IMR-90 (cell line): ENCODE data around the gene ANKRD13B. TPM values are rescaled to one million over a fixed set of nuclear protein-coding genes. Genes with fewer than 3 reads are reported as not detected.

Experiments
- ATAC-seq: fragments of 200-7000 bp; cut with Tn5 transposase; 2 replicates; pipeline ENCODE4 v1.9.1; 2020; ENCODE audit warnings: low read depth, mild to moderate bottlenecking, moderate library complexity
- BruUV-seq: library from RNA; stranded (reverse); fragments of 400-500 nt; replicated peaks from 2 replicates; lab custom pipeline; 2021; lab: Mats Ljungman, UMichigan
- CTCF ChIA-PET: fragments of 300-600 bp; formaldehyde crosslinking; extraction: SDS; loops from one replicate; lab custom pipeline; 2021; ENCODE audit warnings: antibody characterized with exemption; lab: Yijun Ruan, JAX
- POLR2A ChIA-PET: fragments of 300-600 bp; sonication (Branson Sonifier 250); formaldehyde crosslinking; loops from one replicate; lab custom pipeline; 2022; ENCODE audit warnings: antibody characterized with exemption; ENCODE audit not compliant: unreplicated experiment; lab: Charles Lee
- DNase-seq: peaks from one replicate; pipeline ENCODE4 v3.0.0; 2013
- H2AFZ ChIP-seq: replicated peaks from 2 replicates; pipeline ENCODE3; 2013; ENCODE audit warnings: low read length, mild to moderate bottlenecking; ENCODE audit not compliant: poor library complexity
- H2AK5ac ChIP-seq: 2 replicates; pipeline ENCODE4 v1.6.1; 2013; ENCODE audit warnings: low read depth, low read length, inconsistent platforms
- H2AK9ac ChIP-seq: replicated peaks from 2 replicates; pipeline ENCODE3; 2013; ENCODE audit warnings: mild to moderate bottlenecking, low read depth, low read length, moderate library complexity; ENCODE audit not compliant: poor library complexity
- H2BK120ac ChIP-seq: 2 replicates; pipeline ENCODE4 v1.6.1; 2013; ENCODE audit warnings: low read depth, low read length, inconsistent platforms
- H2BK15ac ChIP-seq: 3 replicates; pipeline ENCODE4 v1.6.1; 2013; ENCODE audit warnings: low read depth, low read length, inconsistent platforms
- H2BK20ac ChIP-seq: 2 replicates; pipeline ENCODE4 v1.6.1; 2013; ENCODE audit warnings: low read depth, mild to moderate bottlenecking, inconsistent platforms, low read length, moderate library complexity
- H2BK5ac ChIP-seq: 2 replicates; pipeline ENCODE4 v1.6.1; 2013; ENCODE audit warnings: mild to moderate bottlenecking, low read depth, low read length, inconsistent platforms; ENCODE audit not compliant: poor library complexity, severe bottlenecking
- H3K14ac ChIP-seq: replicated peaks from 2 replicates; pipeline ENCODE4 v1.6.1; 2013; ENCODE audit warnings: low read depth, low read length, inconsistent platforms
- H3K18ac ChIP-seq: 2 replicates; pipeline ENCODE4 v1.6.1; 2013; ENCODE audit warnings: low read depth, low read length, control low read depth
- H3K23ac ChIP-seq: 2 replicates; pipeline ENCODE4 v1.6.1; 2013; ENCODE audit warnings: low read depth, low read length, inconsistent platforms
- H3K27ac ChIP-seq: 2 replicates; pipeline ENCODE4 v1.5.1; 2013; ENCODE audit warnings: mild to moderate bottlenecking, control low read depth, low read length; ENCODE audit not compliant: insufficient read depth
- H3K27me3 ChIP-seq: 2 replicates; pipeline ENCODE4 v1.6.1; 2013; ENCODE audit warnings: low read length; ENCODE audit not compliant: control insufficient read depth, insufficient read depth
- H3K36me3 ChIP-seq: 2 replicates; pipeline ENCODE4 v1.6.1; 2013; ENCODE audit warnings: low read length, mixed read lengths; ENCODE audit not compliant: control insufficient read depth, insufficient read depth
- H3K4ac ChIP-seq: 2 replicates; pipeline ENCODE4 v1.6.1; 2013; ENCODE audit warnings: low read depth, low read length, inconsistent platforms
- H3K4me1 ChIP-seq: 2 replicates; pipeline ENCODE4 v1.6.1; 2013; ENCODE audit warnings: low read length, mixed read lengths; ENCODE audit not compliant: control insufficient read depth, insufficient read depth
- H3K4me2 ChIP-seq: 2 replicates; pipeline ENCODE4 v1.6.1; 2013; ENCODE audit warnings: low read depth, mild to moderate bottlenecking, control low read depth, low read length, moderate library complexity
- H3K4me3 ChIP-seq: 2 replicates; pipeline ENCODE4 v1.5.1; 2013; ENCODE audit warnings: low read depth, mild to moderate bottlenecking, control low read depth, low read length, moderate library complexity; ENCODE audit not compliant: insufficient read depth
- H3K56ac ChIP-seq: 2 replicates; pipeline ENCODE4 v1.6.1; 2013; ENCODE audit warnings: low read length, inconsistent platforms; ENCODE audit not compliant: insufficient read depth; ENCODE audit errors: extremely low read depth
- H3K79me1 ChIP-seq, 2 experiments: 2 replicates each; pipeline ENCODE4 v1.6.1; 2013; ENCODE audit warnings: low read length in 2 of 2, inconsistent platforms in 1 of 2, low read depth in 1 of 2
- H3K9ac ChIP-seq: 2 replicates; pipeline ENCODE4 v1.6.1; 2013; ENCODE audit warnings: low read depth, low read length, control low read depth
- H3K9me1 ChIP-seq: 2 replicates; pipeline ENCODE4 v1.6.1; 2013; ENCODE audit warnings: low read length, inconsistent platforms; ENCODE audit not compliant: insufficient read depth
- H3K9me3 ChIP-seq: 2 replicates; pipeline ENCODE4 v1.6.1; 2013; ENCODE audit warnings: low read length; ENCODE audit not compliant: control insufficient read depth, insufficient read depth
- H4K20me1 ChIP-seq: 2 replicates; pipeline ENCODE4 v1.6.1; 2013; ENCODE audit warnings: low read length, inconsistent platforms; ENCODE audit not compliant: insufficient read depth
- H4K5ac ChIP-seq: 2 replicates; pipeline ENCODE4 v1.6.1; 2013; ENCODE audit warnings: mild to moderate bottlenecking, low read depth, low read length, control low read depth
- H4K8ac ChIP-seq, 2 experiments: 2 replicates each; pipeline ENCODE4 v1.6.1; 2013; ENCODE audit warnings: low read depth in 2 of 2, low read length in 2 of 2, control low read depth in 1 of 2, inconsistent platforms in 1 of 2
- H4K91ac ChIP-seq: 2 replicates; pipeline ENCODE4 v1.6.1; 2013; ENCODE audit warnings: low read depth, low read length, inconsistent platforms; ENCODE audit not compliant: insufficient read depth
- BHLHE40 ChIP-seq: fragments of 150-350 bp; IDR thresholded peaks from 2 replicates; pipeline ENCODE4 v1.6.1; 2016; ENCODE audit warnings: mild to moderate bottlenecking, low read depth, low read length
- CEBPB ChIP-seq: IDR thresholded peaks from 2 replicates; pipeline ENCODE4 v1.6.1; 2012; ENCODE audit warnings: low read depth, low read length, improper control_type of control experiment
- CHD1 ChIP-seq: IDR thresholded peaks from 2 replicates; pipeline ENCODE4 v1.6.1; 2012; ENCODE audit warnings: low read depth, low read length, improper control_type of control experiment
- ELK1 ChIP-seq: fragments of 150-350 bp; IDR thresholded peaks from 2 replicates; pipeline ENCODE4 v1.6.1; 2016; ENCODE audit warnings: low read depth, mild to moderate bottlenecking, low read length, moderate library complexity, borderline replicate concordance
- FOS ChIP-seq: fragments of 150-350 bp; IDR thresholded peaks from 2 replicates; pipeline ENCODE4 v1.6.1; 2016; ENCODE audit warnings: low read depth, low read length
- MAFK ChIP-seq: IDR thresholded peaks from 2 replicates; pipeline ENCODE4 v1.6.1; 2012; ENCODE audit warnings: low read depth, low read length, improper control_type of control experiment
- MAZ ChIP-seq: IDR thresholded peaks from 2 replicates; pipeline ENCODE4 v1.6.1; 2012; ENCODE audit warnings: low read depth, mild to moderate bottlenecking, low read length, improper control_type of control experiment, moderate library complexity, borderline replicate concordance
- MXI1 ChIP-seq: IDR thresholded peaks from 2 replicates; pipeline ENCODE4 v1.6.1; 2012; ENCODE audit warnings: low read depth, mild to moderate bottlenecking, low read length, moderate library complexity, borderline replicate concordance
- NFE2L2 ChIP-seq: fragments of 150-350 bp; IDR thresholded peaks from 2 replicates; pipeline ENCODE4 v1.6.1; 2016; ENCODE audit warnings: low read depth, mild to moderate bottlenecking, low read length
- POLR2A ChIP-seq: IDR thresholded peaks from 2 replicates; pipeline ENCODE4 v1.6.1; 2012; ENCODE audit warnings: mild to moderate bottlenecking, low read depth, low read length
- RAD21 ChIP-seq: IDR thresholded peaks from 2 replicates; pipeline ENCODE4 v1.6.1; 2012; ENCODE audit warnings: low read length, improper control_type of control experiment
- RCOR1 ChIP-seq: IDR thresholded peaks from 2 replicates; pipeline ENCODE4 v1.6.1; 2012; ENCODE audit warnings: mild to moderate bottlenecking, low read length, improper control_type of control experiment; ENCODE audit not compliant: insufficient replicate concordance
- RFX5 ChIP-seq: IDR thresholded peaks from 2 replicates; pipeline ENCODE4 v1.8.0; 2012; ENCODE audit warnings: low read depth, mild to moderate bottlenecking, low read length, moderate library complexity
- SMC3 ChIP-seq: fragments of 150-350 bp; IDR thresholded peaks from 2 replicates; pipeline ENCODE4 v1.6.1; 2016; ENCODE audit warnings: low read depth, mild to moderate bottlenecking, antibody characterized with exemption, low read length, moderate library complexity
- USF2 ChIP-seq: fragments of 150-350 bp; IDR thresholded peaks from 2 replicates; pipeline ENCODE4 v1.6.1; 2017; ENCODE audit warnings: mild to moderate bottlenecking, antibody characterized with exemption, low read length, low read depth
- WGBS, 2 experiments: methylation state at CpG; one replicate each; pipeline versions ENCODE4 v1.1.5 to v1.1.7; 2013; ENCODE audit warnings: missing lambda C conversion rate in 2 of 2; ENCODE audit not compliant: insufficient read length in 1 of 2; ENCODE audit errors: extremely low coverage in 2 of 2; 5-methylcytosine and 5-hydroxymethylcytosine counted together
- dilution Hi-C: fragments of 300-500 bp; cut with HindIII; formaldehyde crosslinking; loops from one replicate; pipeline ENCODE4 v1.14.3; 2018; ENCODE audit warnings: low sequenced_read_pairs; ENCODE audit not compliant: unreplicated experiment
- in situ Hi-C: fragments of 300-500 bp; cut with MboI; formaldehyde crosslinking; loops from 3 replicates; pipeline ENCODE4 v1.14.3; 2019; ENCODE audit warnings: low sequenced_read_pairs, inconsistent platforms, mixed read lengths
- intact Hi-C: fragments of 100-400 bp; cut with micrococcal nuclease; formaldehyde crosslinking; loops from 2 replicates; pipeline ENCODE4 v1.10.0; 2022
- polyA plus RNA-seq, 3 experiments: library from polyadenylated mRNA; depleted of rRNA; stranded (reverse); fragments of >200 nt; gene quantifications; 2 replicates each; pipeline ENCODE4 v1.2.3, GENCODE V29; 2012; ENCODE audit warnings: low replicate concordance in 1 of 3
- total RNA-seq: library from RNA; depleted of rRNA; stranded (reverse); fragments of >200 nt; gene quantifications from 2 replicates; pipeline ENCODE4 v1.2.3, GENCODE V29; 2012
- TF ChIP-seq, protein P1 (sequence below): conservative IDR thresholded peaks from 2 replicates; pipeline ENCODE4 v1.5.1; 2012; ENCODE audit warnings: mild to moderate bottlenecking, low read depth, low read length, improper control_type of control experiment

Gene ANKRD13B
- total and polyA plus RNA-seq, 2 of the 4 experiments (the other 2 are of a cell fraction) = 0.90 to 4.0 TPM

DNA sequence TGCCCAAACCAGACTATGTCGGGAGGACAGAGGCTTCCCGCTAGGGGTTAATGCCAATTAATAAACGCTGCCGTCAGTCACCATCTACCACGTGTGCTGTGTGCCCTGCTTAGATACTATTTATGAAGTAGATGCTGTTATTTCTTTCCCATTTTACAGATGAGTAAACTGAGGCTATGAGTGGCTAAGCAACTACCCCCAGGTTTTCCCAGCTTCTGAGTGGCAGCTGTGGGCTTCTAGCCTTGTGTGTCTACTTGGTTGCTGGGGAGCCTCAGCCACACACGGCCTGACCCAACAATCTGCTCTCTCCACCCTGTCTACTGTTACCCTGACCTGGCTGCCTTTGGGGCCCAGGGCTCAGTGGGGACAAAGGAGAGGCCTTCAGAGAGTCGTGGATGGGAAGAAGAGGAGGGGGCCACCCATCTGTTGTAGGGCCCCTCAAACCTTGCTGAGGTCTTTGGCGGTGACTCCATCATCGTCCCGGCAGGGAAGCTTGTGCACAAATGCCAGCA lies 10.6 kb upstream of the ANKRD13B start:
- in situ Hi-C loops (no loop called here), dilution Hi-C loops (no loop called here), intact Hi-C loops (no loop called here)
- Histone ChIP-seq H4K8ac (no peak overlapping the region), H2AFZ (peak overlapping the region; percentile 21), H2BK120ac (no peak overlapping the region), H3K18ac (no peak overlapping the region), H3K79me1 (peaks cover 36 to 77% of the 10 kb centered on the region in 2 experiments), H3K4me2 (no peak overlapping the region), H2BK20ac (no peak overlapping the region), H4K20me1 (peaks cover 50% of the 10 kb centered on the region), H2BK15ac (no peak overlapping the region), H3K9me3 (no peaks in the 10 kb centered on the region), H4K91ac (no peak overlapping the region), H3K56ac (no peak overlapping the region), H3K27me3 (no peaks in the 10 kb centered on the region), H3K9ac (no peak overlapping the region), H4K5ac (no peak overlapping the region), H3K9me1 (peaks cover 21% of the 10 kb centered on the region), H2AK9ac (no peak overlapping the region), H3K4ac (no peak overlapping the region), H2AK5ac (no peak overlapping the region), H3K23ac (no peak overlapping the region), H3K4me1 (peaks cover 13% of the 10 kb centered on the region; the same call in 1 of the 2 replicates), H3K36me3 (peaks cover 42% of the 10 kb centered on the region), H3K4me3 (no peak overlapping the region), H2BK5ac (no peak overlapping the region), H3K27ac (no peak overlapping the region), H3K14ac (no peak overlapping the region)
- POLR2A ChIA-PET = no interaction called here
- CTCF ChIA-PET = no interaction called here
- WGBS, 2 experiments = 88% methylated on average over 4 of the region's 10 CpGs; no CpG with 5 or more reads in 1 of the 2 experiments
- DNase-seq (no peak), ATAC-seq (no peak)
- no TSS peak for BruUV-seq
- TF ChIP-seq FOS (no peak), POLR2A (no peak), CHD1 (no peak), MAZ (no peak), MAFK (no peak), SMC3 (no peak), USF2 (no peak), RAD21 (no peak), RFX5 (no peak), ELK1 (no peak), MXI1 (no peak), BHLHE40 (no peak), CEBPB (no peak), NFE2L2 (no peak), RCOR1 (no peak)
- TF ChIP-seq, protein P1, sequence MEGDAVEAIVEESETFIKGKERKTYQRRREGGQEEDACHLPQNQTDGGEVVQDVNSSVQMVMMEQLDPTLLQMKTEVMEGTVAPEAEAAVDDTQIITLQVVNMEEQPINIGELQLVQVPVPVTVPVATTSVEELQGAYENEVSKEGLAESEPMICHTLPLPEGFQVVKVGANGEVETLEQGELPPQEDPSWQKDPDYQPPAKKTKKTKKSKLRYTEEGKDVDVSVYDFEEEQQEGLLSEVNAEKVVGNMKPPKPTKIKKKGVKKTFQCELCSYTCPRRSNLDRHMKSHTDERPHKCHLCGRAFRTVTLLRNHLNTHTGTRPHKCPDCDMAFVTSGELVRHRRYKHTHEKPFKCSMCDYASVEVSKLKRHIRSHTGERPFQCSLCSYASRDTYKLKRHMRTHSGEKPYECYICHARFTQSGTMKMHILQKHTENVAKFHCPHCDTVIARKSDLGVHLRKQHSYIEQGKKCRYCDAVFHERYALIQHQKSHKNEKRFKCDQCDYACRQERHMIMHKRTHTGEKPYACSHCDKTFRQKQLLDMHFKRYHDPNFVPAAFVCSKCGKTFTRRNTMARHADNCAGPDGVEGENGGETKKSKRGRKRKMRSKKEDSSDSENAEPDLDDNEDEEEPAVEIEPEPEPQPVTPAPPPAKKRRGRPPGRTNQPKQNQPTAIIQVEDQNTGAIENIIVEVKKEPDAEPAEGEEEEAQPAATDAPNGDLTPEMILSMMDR = no peak
